ENCODE results near the gene ZNF701.

- TF ChIP-seq CTCF (IDR thresholded peaks at IDR 0.05), result no peak
- no peak for TF ChIP-seq POLR2A (IDR thresholded peaks at IDR 0.05)
Measured at GRCh38 chr19:52524086-52524485, 46.0 kb upstream of the ZNF701 start.

All from suprapubic skin (tissue), 3 donors.